NCI-H446 treated with DMSO at 0.1 percent for 48 hours (cell line): Measurements from ENCODE around the gene FRAT1.

ENCODE experiments used
- DNase-seq: peaks from one replicate; lab custom pipeline; 2025; lab: John Stamatoyannopoulos, UW

The FRAT1 gene

GRCh38 chr10:97307866-97308780 is 10.9 kb upstream of the FRAT1 start:
- no peak for DNase-seq

GRCh38 chr10:97311111-97311626 is 7.9 kb upstream of the FRAT1 start:
- DNase-seq, result no peak

DNA sequence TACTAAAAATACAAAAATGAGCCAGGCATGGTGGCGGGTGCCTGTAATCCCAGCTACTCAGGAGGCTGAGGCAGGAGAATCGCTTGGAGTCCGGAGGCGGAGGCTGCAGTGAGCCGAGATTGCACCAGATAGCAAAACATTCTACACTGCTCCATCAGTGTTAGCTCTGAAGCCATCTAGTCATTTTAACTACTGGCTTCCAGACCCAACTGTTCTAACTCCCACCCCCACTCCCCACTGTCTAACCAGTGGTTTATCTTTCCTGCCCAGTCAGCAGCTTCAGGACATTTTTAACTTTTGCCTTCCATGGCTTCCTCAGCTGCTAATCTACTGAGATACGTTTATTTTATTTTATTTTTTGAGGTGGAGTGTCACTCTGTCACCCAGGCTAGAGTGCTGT is 6.2 kb upstream of the FRAT1 start:
- no peak for DNase-seq

DNA sequence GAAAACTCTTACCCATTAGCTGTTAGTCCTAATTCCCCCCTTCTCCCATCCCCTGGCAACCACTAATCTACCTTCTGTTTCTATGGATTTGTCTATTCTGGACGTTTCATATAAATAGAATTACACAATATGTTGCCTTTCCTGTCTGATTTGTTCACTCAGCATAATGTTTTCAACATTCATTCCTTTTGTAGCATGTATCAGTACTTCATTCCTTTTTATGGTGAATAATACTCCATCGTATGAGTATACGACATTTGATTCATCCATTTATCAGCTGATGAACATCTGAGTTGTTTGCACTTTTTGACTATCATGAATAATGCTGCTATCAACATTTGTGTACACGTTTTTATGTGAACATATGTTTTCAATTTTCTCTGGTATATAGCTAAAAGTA is 4.4 kb upstream of the FRAT1 start:
- DNase-seq, result no peak

DNA sequence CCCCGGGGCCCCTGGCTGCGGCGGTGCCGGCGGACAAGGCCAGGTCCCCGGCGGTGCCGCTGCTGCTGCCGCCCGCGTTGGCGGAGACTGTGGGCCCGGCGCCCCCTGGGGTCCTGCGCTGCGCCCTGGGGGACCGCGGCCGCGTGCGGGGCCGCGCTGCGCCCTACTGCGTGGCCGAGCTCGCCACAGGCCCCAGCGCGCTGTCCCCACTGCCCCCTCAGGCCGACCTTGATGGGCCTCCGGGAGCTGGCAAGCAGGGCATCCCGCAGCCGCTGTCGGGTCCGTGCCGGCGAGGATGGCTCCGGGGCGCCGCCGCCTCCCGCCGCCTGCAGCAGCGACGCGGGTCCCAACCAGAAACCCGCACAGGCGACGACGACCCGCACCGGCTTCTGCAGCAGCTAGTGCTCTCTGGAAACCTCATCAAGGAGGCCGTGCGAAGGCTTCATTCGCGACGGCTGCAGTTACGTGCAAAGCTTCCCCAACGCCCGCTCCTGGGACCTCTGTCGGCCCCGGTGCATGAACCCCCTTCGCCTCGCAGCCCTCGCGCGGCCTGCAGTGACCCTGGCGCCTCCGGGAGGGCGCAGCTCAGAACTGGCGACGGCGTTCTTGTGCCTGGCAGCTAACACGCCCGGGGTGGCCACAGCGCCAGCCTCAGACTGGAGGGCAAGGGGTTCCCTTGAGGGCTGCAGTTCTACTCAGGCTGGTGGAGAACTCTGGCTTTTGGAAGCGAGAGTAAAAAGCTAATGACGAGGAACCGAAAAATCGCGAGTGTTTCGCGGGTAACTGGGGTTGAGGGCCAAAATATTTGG is 804 bp downstream of the FRAT1 start:
- no peak for DNase-seq

- DNase-seq, result no peak
Measured at GRCh38 chr10:97320480-97321031, 1.5 kb downstream of the FRAT1 start.

DNA sequence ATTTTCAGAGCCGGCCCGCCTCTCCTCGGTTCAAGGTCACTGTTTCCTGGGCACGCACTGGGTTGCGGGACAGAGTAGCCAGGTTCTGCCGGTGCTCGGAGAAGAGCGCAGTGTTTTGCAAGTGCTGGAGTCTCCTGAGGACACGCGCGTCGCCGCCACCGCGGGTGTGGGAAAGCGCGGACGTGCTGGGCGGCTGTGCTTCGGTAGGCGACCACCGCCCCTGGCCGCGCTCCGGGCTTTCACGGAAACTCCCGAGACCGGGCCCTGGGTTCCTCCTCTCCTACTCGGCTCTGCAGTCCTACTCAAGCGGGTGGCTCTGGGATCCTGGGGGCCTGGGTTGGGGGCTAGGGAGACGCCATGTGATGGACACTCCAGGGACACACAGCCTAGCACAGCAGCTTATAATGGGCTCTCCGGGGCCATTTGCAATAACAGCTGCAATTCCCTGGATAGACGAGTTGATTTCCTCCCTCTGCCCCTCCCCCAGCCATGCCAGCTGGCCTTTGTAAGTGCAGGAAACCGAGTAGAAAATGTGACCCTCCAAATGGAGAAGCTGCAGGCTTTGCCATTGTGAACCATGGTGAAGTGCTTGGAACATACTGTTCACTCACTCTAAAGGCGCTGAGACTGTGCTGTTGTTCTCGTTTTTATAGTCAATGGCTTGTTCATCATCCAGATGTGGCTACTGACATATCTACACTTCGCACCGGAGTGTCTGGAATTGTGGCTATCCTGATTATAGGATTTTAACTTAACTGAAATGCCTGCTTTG is 2.1 kb downstream of the FRAT1 start:
- no peak for DNase-seq

DNA sequence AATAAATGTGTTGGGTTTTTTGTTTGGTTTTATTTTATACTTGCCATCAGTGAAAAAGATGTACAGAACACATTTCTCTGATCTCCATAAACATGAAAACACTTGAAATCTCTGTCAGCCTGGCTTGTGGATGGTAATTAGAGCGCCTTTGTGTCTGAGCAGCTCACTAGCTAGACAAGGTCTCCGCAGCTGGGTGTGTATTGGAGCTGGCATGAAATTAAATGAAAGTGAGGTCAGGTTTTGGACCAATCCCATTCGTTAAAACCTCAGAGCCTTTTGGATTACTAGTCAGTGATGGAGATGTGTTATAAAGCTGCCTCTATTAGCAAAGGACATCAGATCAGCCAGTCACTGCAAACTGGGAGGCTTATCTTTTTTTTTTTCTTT is 2.7 kb downstream of the FRAT1 start:
- no peak for DNase-seq

- DNase-seq, result no peak
Measured at GRCh38 chr10:97323501-97323900, 4.4 kb downstream of the FRAT1 start.

DNA sequence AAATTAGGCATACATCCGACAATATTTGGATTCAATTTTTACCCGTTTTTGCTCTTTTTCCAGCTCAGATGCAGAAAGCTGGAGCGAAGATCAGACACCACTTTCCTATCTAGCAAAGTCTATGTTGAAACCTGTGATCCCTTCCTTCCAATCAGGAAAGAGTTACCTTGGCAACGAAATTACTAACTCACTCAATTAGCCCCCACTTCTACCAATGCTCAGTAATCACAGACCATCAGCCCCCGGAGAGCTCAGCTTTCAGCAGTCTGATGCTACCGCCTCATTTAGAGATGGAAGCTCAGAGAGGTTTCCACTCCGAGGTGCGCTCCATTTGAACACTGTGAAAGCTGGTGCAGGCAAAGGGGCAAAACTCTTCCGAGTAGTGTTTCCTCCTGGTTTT is 6.7 kb downstream of the FRAT1 start:
- DNase-seq, result no peak

GRCh38 chr10:97327348-97328294 is 8.6 kb downstream of the FRAT1 start:
- DNase-seq, result no peak

DNA sequence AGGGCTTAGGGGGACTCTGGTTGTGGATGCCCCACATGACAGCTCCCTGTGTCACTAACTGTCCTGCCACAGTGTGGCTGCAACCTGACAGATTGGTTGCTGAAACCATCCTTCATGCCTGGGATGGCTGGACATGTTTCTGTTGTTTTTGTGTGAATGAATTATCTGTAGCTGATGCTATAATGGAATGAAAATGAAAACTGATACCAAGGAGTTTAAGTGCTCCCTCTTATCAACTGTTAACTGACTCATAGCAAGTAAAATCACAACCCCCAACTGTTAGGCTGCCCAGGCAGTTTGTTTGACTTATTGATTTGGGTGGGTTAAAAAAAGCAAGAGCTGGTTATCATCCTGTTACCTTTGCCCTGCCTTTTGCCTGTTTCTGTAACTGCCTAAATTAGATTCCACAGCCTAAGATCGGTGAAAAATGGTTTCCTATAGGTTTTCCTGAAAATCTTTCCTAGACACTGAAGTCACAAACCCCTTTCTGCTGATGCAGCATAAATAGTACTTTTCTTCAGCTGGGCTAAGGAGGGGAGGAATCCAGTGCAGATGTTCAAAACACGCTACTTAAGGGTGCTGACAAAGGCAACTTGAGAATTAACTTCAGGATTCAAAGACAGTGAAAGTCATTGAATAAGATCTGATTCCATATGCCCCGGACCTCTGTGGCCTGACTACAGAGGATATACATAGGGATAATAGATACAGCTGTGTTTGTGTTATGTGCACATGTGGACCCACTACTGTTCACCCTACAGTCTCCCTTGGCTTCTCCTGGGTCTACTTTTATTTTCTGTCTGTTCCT is 9.8 kb downstream of the FRAT1 start:
- no peak for DNase-seq

GRCh38 chr10:97329766-97330165 is 10.7 kb downstream of the FRAT1 start:
- DNase-seq, result no peak

GRCh38 chr10:97331153-97331703 is 12.2 kb downstream of the FRAT1 start:
- no peak for DNase-seq

- DNase-seq, result no peak
Measured at GRCh38 chr10:97332591-97333350, 13.7 kb downstream of the FRAT1 start.

DNA sequence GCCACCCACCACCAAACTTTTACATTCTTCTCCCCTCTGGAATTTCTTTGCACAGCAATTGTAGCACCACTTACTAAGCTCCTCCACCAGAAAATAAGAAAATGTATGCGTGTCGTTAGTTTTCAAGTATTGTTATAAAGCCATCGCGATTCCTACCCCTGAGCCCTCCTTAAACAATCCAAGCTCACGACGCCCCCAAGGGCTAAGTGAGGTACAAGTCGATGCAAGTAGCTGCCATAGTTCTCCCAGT is 14.2 kb downstream of the FRAT1 start:
- no peak for DNase-seq

- DNase-seq, result no peak
Measured at GRCh38 chr10:97333601-97334369, 14.7 kb downstream of the FRAT1 start.
